Measurements from ENCODE around the gene PPIE. TPM values are rescaled to one million over a fixed set of nuclear protein-coding genes. Genes with fewer than 3 reads are reported as not detected.
"Not testable (repeated sequence)": the region's sequence is repeated elsewhere in the genome, so short reads cannot be mapped to it uniquely, and the experiment has no call there.

Gene PPIE
- total and polyA plus RNA-seq, 2 experiments from 2014 or later: 27.8 to 51.9 TPM

DNA sequence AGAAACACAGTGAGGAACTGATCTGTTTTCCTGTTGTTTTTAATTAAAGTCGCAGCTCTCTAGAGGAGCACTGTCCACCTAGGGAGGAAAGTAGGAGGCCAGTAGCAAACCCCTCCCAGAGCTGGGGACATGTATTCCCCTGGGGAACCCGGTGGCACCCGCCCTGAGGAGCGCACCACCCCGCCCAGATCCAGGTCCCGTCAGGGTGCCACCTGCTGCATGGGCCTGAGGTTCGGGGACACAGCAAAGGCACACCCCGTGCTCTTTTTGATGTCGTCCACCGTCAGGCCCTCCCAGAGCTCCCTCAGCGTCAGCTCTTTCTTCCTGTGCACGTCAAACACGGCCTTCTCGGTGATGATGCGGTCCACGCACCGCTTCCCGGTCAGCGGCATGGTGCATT lies 30.8 kb downstream of the PPIE start:
- not testable (repeated sequence) for H3K27ac Mint-ChIP-seq; H4K20me1 ChIP-seq (replicated peaks; ENCODE audit: insufficient read depth); H2AFZ ChIP-seq; H3K27me3 Mint-ChIP-seq (ENCODE audit: insufficient read depth, low read depth, poor library complexity); H3K4me3 ChIP-seq; H3K4me3 Mint-ChIP-seq; H3K79me2 ChIP-seq (replicated peaks; ENCODE audit: insufficient read depth); H3F3A ChIP-seq (replicated peaks; ENCODE audit: low read depth); H3K9me3 Mint-ChIP-seq; H3K36me3 ChIP-seq (ENCODE audit: insufficient read depth); H3K4me1 Mint-ChIP-seq; H3K27ac ChIP-seq (ENCODE audit: low read depth); DNase-seq (ENCODE audit: low spot score); H3K4me2 ChIP-seq; H3K36me3 Mint-ChIP-seq (ENCODE audit: low read depth); H3K4me1 ChIP-seq (ENCODE audit: insufficient read depth); ATAC-seq; H3K9me2 ChIP-seq (ENCODE audit: insufficient read depth)
- peaks cover 25% of the 10 kb centered on the region for H3K27me3 ChIP-seq (ENCODE audit: insufficient read depth)

DNA sequence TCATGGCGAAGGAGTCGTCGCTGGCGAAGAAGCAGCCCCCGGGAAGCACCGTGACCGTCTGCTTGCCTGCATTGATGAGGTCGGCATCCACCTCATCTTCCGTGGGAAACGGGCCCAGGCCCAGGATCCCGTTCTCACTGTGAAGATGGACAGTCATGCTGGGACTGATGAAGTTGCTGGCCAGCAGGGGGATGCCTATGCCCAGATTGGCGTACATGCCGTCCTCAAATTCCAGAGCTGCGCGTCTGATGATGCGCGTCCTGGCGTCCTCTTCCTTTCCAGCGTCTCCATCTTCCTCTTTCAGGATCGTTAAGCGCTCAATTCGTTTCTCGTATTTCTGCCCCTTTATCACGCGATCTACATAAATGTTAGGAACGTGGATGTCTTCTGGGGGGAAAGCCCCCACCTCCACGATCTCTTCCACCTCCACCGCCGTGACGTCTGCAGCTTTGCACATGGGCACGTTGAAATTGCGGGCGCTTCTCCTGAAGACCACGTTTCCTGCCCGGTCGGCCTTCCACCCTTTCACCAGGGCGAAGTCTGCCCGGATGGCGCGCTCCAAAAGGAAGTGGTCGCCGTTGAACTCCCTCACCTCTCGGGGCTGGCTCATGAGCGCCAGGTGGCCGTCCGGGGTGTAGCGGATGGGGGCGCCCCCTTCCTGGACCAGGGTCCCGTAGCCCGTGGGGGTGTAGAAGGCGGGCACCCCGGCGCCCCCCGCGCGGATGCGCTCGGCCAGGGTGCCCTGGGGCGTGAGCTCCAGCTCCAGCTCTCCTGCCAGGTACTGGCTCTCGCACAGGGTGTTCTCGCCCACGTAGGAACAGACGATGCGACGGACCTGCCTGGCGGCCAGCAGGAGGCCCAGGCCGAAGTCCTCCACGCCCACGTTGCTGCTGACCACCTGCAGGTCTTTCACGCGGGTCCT lies 31.7 kb downstream of the PPIE start:
- not testable (repeated sequence) for H3K79me2 ChIP-seq (replicated peaks; ENCODE audit: insufficient read depth); H2AFZ ChIP-seq; H3F3A ChIP-seq (replicated peaks; ENCODE audit: low read depth); H3K27ac Mint-ChIP-seq; DNase-seq (ENCODE audit: low spot score); H3K36me3 Mint-ChIP-seq (ENCODE audit: low read depth); H3K27ac ChIP-seq (ENCODE audit: low read depth); H4K20me1 ChIP-seq (replicated peaks; ENCODE audit: insufficient read depth); H3K9me3 Mint-ChIP-seq; H3K27me3 Mint-ChIP-seq (ENCODE audit: insufficient read depth, low read depth, poor library complexity); H3K4me1 Mint-ChIP-seq; H3K9me2 ChIP-seq (ENCODE audit: insufficient read depth); H3K36me3 ChIP-seq (ENCODE audit: insufficient read depth); H3K4me1 ChIP-seq (ENCODE audit: insufficient read depth)
- H3K4me2 ChIP-seq: peak overlapping the region; percentile 75
- peaks cover 25% of the 10 kb centered on the region for H3K27me3 ChIP-seq (ENCODE audit: insufficient read depth)
- peak; percentile 20 for ATAC-seq
- peak overlapping the region; percentile 47; the same call in 1 of the 2 replicates for H3K4me3 ChIP-seq
- peak overlapping the region; percentile 70 for H3K4me3 Mint-ChIP-seq
- peak; percentile 61 for TF ChIP-seq EZH2 (IDR thresholded peaks at IDR 0.05; ENCODE audit: low read depth, unreplicated experiment)

DNA sequence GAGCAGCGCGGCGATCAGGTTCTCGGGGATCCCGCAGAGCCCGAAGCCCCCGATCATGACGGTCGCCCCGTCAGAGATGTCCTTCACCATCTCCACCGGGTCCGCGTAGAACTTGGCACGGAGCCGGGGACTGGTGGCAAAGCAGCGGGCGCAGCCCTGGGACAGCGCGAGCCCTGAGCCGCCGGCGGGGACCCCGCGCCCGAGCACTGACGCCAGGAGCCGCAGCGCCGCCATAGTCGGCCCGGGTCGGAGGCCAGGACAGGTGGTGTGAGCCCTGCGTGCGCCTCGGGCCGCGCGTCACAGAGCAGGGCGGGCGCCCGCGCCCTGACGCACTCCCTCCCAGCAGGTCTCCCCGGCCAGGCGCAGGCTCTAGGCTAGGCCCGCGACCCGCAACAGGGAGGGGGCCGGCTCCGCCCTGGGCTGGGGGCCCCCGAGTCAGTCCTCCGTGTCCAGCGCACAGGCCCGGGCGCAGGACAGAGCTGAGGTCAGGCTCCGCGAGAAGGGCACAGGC lies 32.4 kb downstream of the PPIE start, which contains the start of gene OXCT2:
Gene OXCT2, minus strand, starts transcription at position 327 of the 511 bp plus-strand sequence. Its CDS starts 93 bp downstream, at position 234.
- peak within 1 kb of the TSS; percentile 75 for H3K4me2 ChIP-seq
- H3K27ac Mint-ChIP-seq; H3K9me3 Mint-ChIP-seq; H3F3A ChIP-seq (replicated peaks; ENCODE audit: low read depth); H3K4me1 Mint-ChIP-seq; H4K20me1 ChIP-seq (replicated peaks; ENCODE audit: insufficient read depth); H3K79me2 ChIP-seq (replicated peaks; ENCODE audit: insufficient read depth); H3K27ac ChIP-seq (ENCODE audit: low read depth); H2AFZ ChIP-seq; H3K36me3 Mint-ChIP-seq (ENCODE audit: low read depth); H3K4me1 ChIP-seq (ENCODE audit: insufficient read depth); H3K9me2 ChIP-seq (ENCODE audit: insufficient read depth); H3K27me3 Mint-ChIP-seq (ENCODE audit: insufficient read depth, low read depth, poor library complexity); H3K36me3 ChIP-seq (ENCODE audit: insufficient read depth): not testable (repeated sequence)
- DNase-seq (ENCODE audit: low spot score) (peak; percentile 20), ATAC-seq (peak; percentile 76)
- peak within 1 kb of the TSS; percentile 70 for H3K4me3 Mint-ChIP-seq
- peak within 1 kb of the TSS; percentile 47; the same call in 1 of the 2 replicates for H3K4me3 ChIP-seq
- peaks cover 25% of the 10 kb centered on the region for H3K27me3 ChIP-seq (ENCODE audit: insufficient read depth)

DNA sequence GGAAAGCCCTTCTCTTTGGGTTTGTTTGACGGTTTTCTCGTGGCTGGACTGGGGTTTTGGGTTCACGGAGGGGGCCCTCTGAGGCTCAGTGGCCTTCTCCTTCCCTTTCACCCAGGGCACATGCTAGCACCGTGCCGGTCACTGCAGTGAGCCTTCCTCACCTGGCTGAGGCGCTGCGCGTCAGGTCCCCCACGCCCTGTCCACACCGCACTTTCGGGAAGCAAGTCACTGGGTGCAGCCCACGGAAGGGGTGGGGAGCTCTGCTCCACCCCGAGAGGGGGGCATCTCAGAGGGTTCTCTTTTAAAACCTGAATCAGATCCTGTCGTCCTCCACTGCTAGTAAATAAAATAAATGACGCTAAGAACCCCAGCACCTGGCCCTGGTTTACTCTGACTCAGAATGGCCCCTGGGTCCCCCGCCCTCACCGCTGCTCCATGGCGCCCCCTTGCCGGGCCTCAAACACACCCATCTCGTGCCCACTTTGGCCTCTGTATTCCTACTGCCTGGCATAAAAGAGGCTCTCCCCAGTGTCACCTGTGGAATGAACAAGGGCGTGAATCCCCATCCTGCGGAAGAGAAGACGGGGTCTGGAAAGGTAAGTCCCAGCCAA lies 34.8 kb downstream of the PPIE start:
- not testable (repeated sequence) for H3K4me3 ChIP-seq; H3K27ac Mint-ChIP-seq; H3K4me2 ChIP-seq; H3K36me3 Mint-ChIP-seq (ENCODE audit: low read depth); H3K4me3 Mint-ChIP-seq; H3K27ac ChIP-seq (ENCODE audit: low read depth); H3K36me3 ChIP-seq (ENCODE audit: insufficient read depth); H3K9me2 ChIP-seq (ENCODE audit: insufficient read depth); H3F3A ChIP-seq (replicated peaks; ENCODE audit: low read depth); H3K27me3 Mint-ChIP-seq (ENCODE audit: insufficient read depth, low read depth, poor library complexity); H3K79me2 ChIP-seq (replicated peaks; ENCODE audit: insufficient read depth); H3K4me1 Mint-ChIP-seq; H2AFZ ChIP-seq; DNase-seq (ENCODE audit: low spot score); H3K4me1 ChIP-seq (ENCODE audit: insufficient read depth); H4K20me1 ChIP-seq (replicated peaks; ENCODE audit: insufficient read depth); H3K9me3 Mint-ChIP-seq
- peaks cover 25% of the 10 kb centered on the region for H3K27me3 ChIP-seq (ENCODE audit: insufficient read depth)
- peak; percentile 59 for ATAC-seq

DNA sequence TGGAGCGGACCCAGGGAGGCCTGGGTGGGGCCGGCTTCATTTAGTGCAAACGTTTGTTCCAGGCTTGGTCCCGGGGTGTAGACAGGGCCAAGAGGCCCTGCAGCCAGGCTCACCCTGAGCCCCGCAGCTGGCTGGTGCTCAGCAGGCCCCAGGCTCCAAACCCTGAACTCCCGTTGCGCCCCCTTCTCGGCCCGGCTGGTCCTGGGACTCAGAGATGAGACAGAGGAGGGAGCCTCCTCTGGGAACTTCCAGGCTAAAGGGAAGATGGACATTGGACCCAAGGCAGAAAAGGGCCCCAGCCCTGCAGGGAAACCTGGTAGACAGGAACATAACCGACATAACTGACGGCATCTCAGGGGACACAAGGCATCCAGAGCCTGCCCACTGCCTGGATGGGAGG lies 36.5 kb downstream of the PPIE start:
- H3K9me2 ChIP-seq (ENCODE audit: insufficient read depth); H3K4me2 ChIP-seq; H3K4me3 Mint-ChIP-seq; H3K4me3 ChIP-seq; ATAC-seq; H3K27ac Mint-ChIP-seq; H3K27me3 Mint-ChIP-seq (ENCODE audit: insufficient read depth, low read depth, poor library complexity); H4K20me1 ChIP-seq (replicated peaks; ENCODE audit: insufficient read depth); H3K27ac ChIP-seq (ENCODE audit: low read depth); H3K4me1 Mint-ChIP-seq; H2AFZ ChIP-seq; H3K36me3 Mint-ChIP-seq (ENCODE audit: low read depth); H3K36me3 ChIP-seq (ENCODE audit: insufficient read depth); DNase-seq (ENCODE audit: low spot score); H3K9me3 Mint-ChIP-seq; H3F3A ChIP-seq (replicated peaks; ENCODE audit: low read depth); H3K79me2 ChIP-seq (replicated peaks; ENCODE audit: insufficient read depth); H3K4me1 ChIP-seq (ENCODE audit: insufficient read depth): not testable (repeated sequence)
- H3K27me3 ChIP-seq (ENCODE audit: insufficient read depth): peaks cover 12% of the 10 kb centered on the region

DNA sequence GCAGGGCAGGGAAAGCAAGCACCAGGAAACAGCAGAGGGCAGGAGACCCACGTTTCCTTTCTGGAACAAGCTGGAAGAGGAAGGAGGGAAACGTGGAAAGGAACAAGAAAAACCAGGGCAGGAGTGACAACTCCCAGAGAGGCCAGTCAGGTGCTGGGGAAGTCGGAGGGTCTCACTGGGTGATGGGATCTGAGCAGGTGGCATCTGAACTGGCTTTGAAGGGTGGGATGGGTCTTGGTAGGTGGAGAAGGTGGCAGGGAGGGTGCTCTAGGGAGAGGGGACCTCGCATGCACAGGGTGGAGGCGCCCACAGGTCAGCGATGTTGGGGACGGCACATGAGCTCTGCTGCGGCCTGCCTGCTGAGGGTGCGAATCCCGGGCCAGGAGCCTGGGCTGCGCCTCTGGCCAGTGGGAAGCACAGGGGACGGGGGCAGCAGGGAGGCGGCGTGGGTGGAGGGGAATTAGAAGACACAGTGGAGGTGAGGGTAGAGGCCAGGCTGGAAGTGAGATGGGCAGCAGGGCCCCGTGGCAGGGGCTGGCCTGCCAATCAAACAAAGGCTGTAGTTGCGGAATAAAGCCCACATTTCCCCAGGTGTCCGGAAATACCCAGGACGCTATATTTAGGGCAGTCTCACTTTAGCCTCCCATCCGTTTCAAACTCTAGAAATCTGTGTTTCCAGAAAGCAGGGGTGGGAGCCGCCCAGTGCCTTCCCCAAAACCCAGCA lies 37.2 kb downstream of the PPIE start:
- not testable (repeated sequence) for H4K20me1 ChIP-seq (replicated peaks; ENCODE audit: insufficient read depth); ATAC-seq; H3K27ac ChIP-seq (ENCODE audit: low read depth); H3K4me3 ChIP-seq; H3K79me2 ChIP-seq (replicated peaks; ENCODE audit: insufficient read depth); H3K36me3 ChIP-seq (ENCODE audit: insufficient read depth); H2AFZ ChIP-seq; H3K9me3 Mint-ChIP-seq; H3F3A ChIP-seq (replicated peaks; ENCODE audit: low read depth); H3K4me3 Mint-ChIP-seq; H3K9me2 ChIP-seq (ENCODE audit: insufficient read depth); H3K27me3 Mint-ChIP-seq (ENCODE audit: insufficient read depth, low read depth, poor library complexity); H3K4me1 Mint-ChIP-seq; H3K27ac Mint-ChIP-seq; DNase-seq (ENCODE audit: low spot score); H3K36me3 Mint-ChIP-seq (ENCODE audit: low read depth); H3K4me2 ChIP-seq; H3K4me1 ChIP-seq (ENCODE audit: insufficient read depth)
- H3K27me3 ChIP-seq (ENCODE audit: insufficient read depth): peaks cover 12% of the 10 kb centered on the region
